Endothelial cell of umbilical vein (primary cell): ENCODE data around the gene R3HDM1. TPM values are rescaled to one million over a fixed set of nuclear protein-coding genes. Genes with fewer than 3 reads are reported as not detected.

Experiments
- BruUV-seq: library from RNA; stranded (reverse); fragments of 400-500 nt; replicated peaks from 2 replicates; lab custom pipeline; 2021; lab: Mats Ljungman, UMichigan
- CTCF ChIA-PET: fragments of 300-600, 350-600 bp; sonication (Branson Sonifier 250); formaldehyde crosslinking; loops from one replicate; lab custom pipeline; 2021; ENCODE audit warnings: antibody characterized with exemption, inconsistent platforms; lab: Charles Lee
- POLR2A ChIA-PET: fragments of 300-600, 350-600 bp; sonication (Branson Sonifier 250); formaldehyde crosslinking; loops from one replicate; lab custom pipeline; 2021; ENCODE audit warnings: antibody characterized with exemption, inconsistent platforms; lab: Charles Lee
- DNase-seq: peaks from one replicate; pipeline ENCODE4 v3.0.0-alpha.2; 2011; ENCODE audit warnings: low read depth, low spot score
- FAIRE-seq: peaks from 2 replicates; lab custom pipeline; 2011; peaks lifted over from hg19 to GRCh38; lab: Jason Lieb, UNC
- H2AFZ ChIP-seq: 2 replicates; pipeline ENCODE4 v1.6.0; 2012; ENCODE audit warnings: low read depth, low read length, control low read depth, inconsistent platforms
- H3K27ac ChIP-seq: 2 replicates; pipeline ENCODE4 v1.5.1; 2011; ENCODE audit warnings: low read depth, mild to moderate bottlenecking, control low read depth, low read length, moderate library complexity; ENCODE audit not compliant: insufficient read depth
- H3K27me3 ChIP-seq, 2 experiments: 2 replicates each; pipeline versions ENCODE4 v1.6.0 to v1.6.1; 2011; ENCODE audit warnings: low read length in 2 of 2, mixed read lengths in 1 of 2; ENCODE audit not compliant: control insufficient read depth in 2 of 2, insufficient read depth in 2 of 2
- H3K36me3 ChIP-seq, 2 experiments: 2 replicates in 1 of 2; 3 replicates in 1 of 2; pipeline ENCODE4 v1.5.1; 2011; ENCODE audit warnings: low read length in 2 of 2, mild to moderate bottlenecking in 1 of 2, moderate library complexity in 1 of 2; ENCODE audit not compliant: control insufficient read depth in 2 of 2, insufficient read depth in 2 of 2; ENCODE audit errors: extremely low read depth in 1 of 2
- H3K4me1 ChIP-seq: 3 replicates; pipeline ENCODE4 v1.5.1; 2011; ENCODE audit warnings: mild to moderate bottlenecking, low read length; ENCODE audit not compliant: control insufficient read depth, insufficient read depth; ENCODE audit errors: extremely low read depth
- H3K4me2 ChIP-seq: 2 replicates; pipeline ENCODE4 v1.6.1; 2011; ENCODE audit warnings: low read length, control low read depth, mixed read lengths; ENCODE audit not compliant: insufficient read depth
- H3K4me3 ChIP-seq, 3 experiments: fragments of 200-600 bp in 1 of 3; sonication (generic), shearing (Covaris generic) in 1 of 3; replicated peaks in 1 of 3; 2 replicates each; pipeline ENCODE4 v1.5.1; 2011 to 2016; ENCODE audit warnings: control low read depth in 3 of 3, low read length in 3 of 3, mild to moderate bottlenecking in 2 of 3, inconsistent platforms in 1 of 3, low read depth in 1 of 3, moderate library complexity in 1 of 3; ENCODE audit not compliant: insufficient read depth in 1 of 3
- H3K79me2 ChIP-seq: 2 replicates; pipeline ENCODE4 v1.6.0; 2012; ENCODE audit warnings: low read length, inconsistent platforms; ENCODE audit not compliant: control insufficient read depth, insufficient read depth
- H3K9ac ChIP-seq: replicated peaks from 2 replicates; pipeline ENCODE3; 2011; ENCODE audit warnings: low read length, control low read depth; ENCODE audit not compliant: insufficient read depth; ENCODE audit errors: extremely low read depth
- H3K9me1 ChIP-seq: replicated peaks from 3 replicates; pipeline ENCODE4 v1.6.0; 2011; ENCODE audit warnings: mild to moderate bottlenecking, low read length; ENCODE audit not compliant: control insufficient read depth, insufficient read depth; ENCODE audit errors: extremely low read depth
- H3K9me3 ChIP-seq: replicated peaks from 2 replicates; pipeline ENCODE4 v1.5.1; 2012; ENCODE audit warnings: low read length, inconsistent platforms; ENCODE audit not compliant: control insufficient read depth, insufficient read depth
- H4K20me1 ChIP-seq: replicated peaks from 2 replicates; pipeline ENCODE3; 2011; ENCODE audit warnings: mild to moderate bottlenecking, low read length; ENCODE audit not compliant: control insufficient read depth, insufficient read depth; ENCODE audit errors: extremely low read depth
- CTCF ChIP-seq, 2 donors: IDR thresholded peaks; 1 replicate in 1 of 2; 2 replicates in 1 of 2; pipeline ENCODE4 v1.5.1; 2011; ENCODE audit warnings: low read length in 2 of 2, mild to moderate bottlenecking in 2 of 2, moderate library complexity in 2 of 2, control low read depth in 1 of 2, inconsistent platforms in 1 of 2, low read depth in 1 of 2; ENCODE audit not compliant: insufficient read depth in 1 of 2; ENCODE audit errors: extremely low read depth in 1 of 2
- EZH2 ChIP-seq: IDR thresholded peaks from 2 replicates; pipeline ENCODE4 v1.6.1; 2012; ENCODE audit warnings: borderline replicate concordance, low read depth, mild to moderate bottlenecking, moderate library complexity, low read length, inconsistent platforms; ENCODE audit not compliant: severe bottlenecking
- FOS ChIP-seq: IDR thresholded peaks from 2 replicates; pipeline ENCODE4 v1.6.1; 2011; ENCODE audit warnings: mild to moderate bottlenecking, low read length, moderate library complexity, borderline replicate concordance; ENCODE audit not compliant: insufficient read depth
- GATA2 ChIP-seq: IDR thresholded peaks from 2 replicates; pipeline ENCODE4 v1.7.0; 2011; ENCODE audit warnings: low read depth, mild to moderate bottlenecking, moderate library complexity, mixed read lengths, low read length; ENCODE audit not compliant: insufficient read length, insufficient read depth
- JUN ChIP-seq: IDR thresholded peaks from 2 replicates; pipeline ENCODE4 v1.6.1; 2011; ENCODE audit warnings: borderline replicate concordance, low read depth; ENCODE audit not compliant: insufficient read length, insufficient read depth
- MAX ChIP-seq: IDR thresholded peaks from 2 replicates; pipeline ENCODE4 v1.6.1; 2011; ENCODE audit not compliant: insufficient read depth, insufficient read length
- MYC ChIP-seq: IDR thresholded peaks from one replicate; pipeline ENCODE4 v1.6.1; 2011; ENCODE audit warnings: mild to moderate bottlenecking, low read depth, low read length
- POLR2A ChIP-seq: IDR thresholded peaks from 2 replicates; pipeline ENCODE4 v1.6.1; 2012; ENCODE audit warnings: low read depth, mild to moderate bottlenecking, control low read depth, low read length
- POLR2AphosphoS5 ChIP-seq: IDR thresholded peaks from 2 replicates; pipeline ENCODE4 v1.6.1; 2012; ENCODE audit warnings: low read depth, mild to moderate bottlenecking, control low read depth, low read length, moderate library complexity; ENCODE audit not compliant: insufficient read depth
- dilution Hi-C: fragments of 300-500 bp; cut with MboI; formaldehyde crosslinking; loops from one replicate; pipeline ENCODE4 v1.15.0; 2019; ENCODE audit warnings: low sequenced_read_pairs; ENCODE audit not compliant: extremely low pct_ligation_motif_present
- intact Hi-C: fragments of 100-400 bp; cut with micrococcal nuclease; formaldehyde crosslinking; loops from one replicate; pipeline ENCODE4 v1.10.0; 2022
- polyA plus RNA-seq, 4 experiments: library from polyadenylated mRNA; depleted of rRNA in 3 of 4; stranded (reverse) in 3 of 4; unstranded in 1 of 4; fragments of >200 nt; gene quantifications; 2 replicates each; pipeline versions ENCODE4 v1.2.1 to v1.2.3, GENCODE V29; 2011 to 2012; ENCODE audit warnings: missing spikeins in 1 of 4
- total RNA-seq: library from RNA; stranded (reverse); gene quantifications from 2 replicates; pipeline ENCODE4 v1.2.3, GENCODE V29; 2021

R3HDM1 gene
- total and polyA plus RNA-seq, 2 donors (not counting 3 experiments of a cell fraction or from before 2014, with no cell fraction given) = 36.6 to 61.8 TPM

GRCh38 chr2:135743860-135744259 is 212.6 kb downstream of the R3HDM1 start:
- DNase-seq = peak; percentile 27
- peaks cover 65% of the 10 kb centered on the region for H3K79me2 ChIP-seq
- BruUV-seq = no TSS peak
- H3K4me2 ChIP-seq = peak overlapping the region; percentile 100
- TF ChIP-seq POLR2A = no peak
- TF ChIP-seq MAX = no peak
- no peak for TF ChIP-seq FOS
- TF ChIP-seq GATA2 = no peak
- TF ChIP-seq POLR2AphosphoS5 = no peak
- no peak for TF ChIP-seq EZH2
- no peak for TF ChIP-seq JUN
- no peak for TF ChIP-seq MYC
- no peak for TF ChIP-seq CTCF (IDR thresholded peaks at IDR 0.05; ENCODE audit: extremely low read depth in 1 of 2, insufficient read depth in 1 of 2, low read depth in 1 of 2, low read length in 2 of 2)
- peaks cover 8% of the 10 kb centered on the region for H4K20me1 ChIP-seq
- ChIA-PET CTCF (interaction anchor here (0.9 to 1.2 kb wide), 5 partner anchors 9 to 755 kb away, joined by 3 to 5 read pairs (median 3); partner anchors contain the start of gene ZRANB3), POLR2A (interaction anchor here (0.7 to 1.1 kb wide), 2 partner anchors 16 to 19 kb away, joined by 3 read pairs; no protein-coding TSS in a partner anchor)
- no peaks in the 10 kb centered on the region for H3K9me3 ChIP-seq
- FAIRE-seq = no peak
- H3K27me3 ChIP-seq = no peaks in the 10 kb centered on the region
- peaks cover 29% of the 10 kb centered on the region for H3K4me1 ChIP-seq
- intact Hi-C loops (loop anchor here (5.0 kb wide), 1 partner anchor 133 kb away; the partner anchor contains the start of gene MCM6), dilution Hi-C loops (no loop called here)
- H2AFZ ChIP-seq = no peak overlapping the region
- H3K4me3 ChIP-seq = peak overlapping the region; percentile 11 to 98 (median 23)
- H3K27ac ChIP-seq = peak overlapping the region; percentile 84
- H3K36me3 ChIP-seq = peaks cover 3% of the 10 kb centered on the region in 2 experiments
- no peaks in the 10 kb centered on the region for H3K9me1 ChIP-seq
- peak overlapping the region; percentile 93 for H3K9ac ChIP-seq
